Natural killer cell (primary cell): Measurements from ENCODE around the gene MGAT3. TPM values are rescaled to one million over a fixed set of nuclear protein-coding genes. Genes with fewer than 3 reads are reported as not detected.

ENCODE experiments used
- ATAC-seq, 3 donors: fragments of 150-1000 bp in 2 of 3; fragments of 200-7000 bp in 1 of 3; cut with Tn5 transposase; 1 replicate in 1 of 3; 2 replicates in 2 of 3; pipeline ENCODE4 v1.10.0; 2021; ENCODE audit warnings: mild to moderate bottlenecking in 2 of 3, moderate library complexity in 2 of 3
- DNase-seq, 2 donors: peaks; one replicate each; pipeline versions ENCODE4 v3.0.0 to v3.0.0-alpha.2; 2013 to 2021; ENCODE audit warnings: mixed read lengths in 1 of 2
- H3K27ac ChIP-seq: one replicate; pipeline ENCODE4 v1.5.1; 2013; ENCODE audit warnings: mild to moderate bottlenecking, low read length
- H3K27me3 ChIP-seq: one replicate; pipeline ENCODE4 v1.6.1; 2013; ENCODE audit warnings: low read length; ENCODE audit not compliant: control insufficient read depth, insufficient read depth
- H3K36me3 ChIP-seq: one replicate; pipeline ENCODE4 v1.6.1; 2013; ENCODE audit warnings: low read length; ENCODE audit not compliant: control insufficient read depth, insufficient read depth
- H3K4me1 ChIP-seq: one replicate; pipeline ENCODE4 v1.6.1; 2013; ENCODE audit warnings: low read length; ENCODE audit not compliant: control insufficient read depth, insufficient read depth
- H3K4me3 ChIP-seq: one replicate; pipeline ENCODE4 v1.5.1; 2013; ENCODE audit warnings: low read length
- H3K9me3 ChIP-seq: one replicate; pipeline ENCODE4 v1.6.1; 2013; ENCODE audit warnings: low read length; ENCODE audit not compliant: control insufficient read depth, insufficient read depth
- H3K27ac Mint-ChIP-seq, 2 donors: one replicate each; pipeline ENCODE4 v1.8.0; 2022; ENCODE audit warnings: mild to moderate bottlenecking in 2 of 2, mixed read lengths in 2 of 2, moderate library complexity in 1 of 2
- H3K27me3 Mint-ChIP-seq, 2 donors: one replicate each; pipeline ENCODE4 v1.8.0; 2022; ENCODE audit warnings: low read depth in 2 of 2, mixed read lengths in 2 of 2
- H3K36me3 Mint-ChIP-seq: one replicate; pipeline ENCODE4 v1.8.0; 2022; ENCODE audit warnings: mixed read lengths
- H3K4me1 Mint-ChIP-seq, 2 donors: one replicate each; pipeline ENCODE4 v1.8.0; 2022; ENCODE audit warnings: mixed read lengths in 2 of 2
- H3K4me3 Mint-ChIP-seq: one replicate; pipeline ENCODE4 v1.8.0; 2022; ENCODE audit warnings: mild to moderate bottlenecking, moderate library complexity, mixed read lengths
- H3K9me3 Mint-ChIP-seq, 2 donors: one replicate each; pipeline ENCODE4 v1.8.0; 2022; ENCODE audit warnings: mixed read lengths in 2 of 2
- WGBS: methylation state at CpG from one replicate; pipeline ENCODE4 v1.1.7; 2013; ENCODE audit warnings: missing lambda C conversion rate; ENCODE audit not compliant: insufficient coverage; 5-methylcytosine and 5-hydroxymethylcytosine counted together
- intact Hi-C: fragments of 100-400 bp; cut with micrococcal nuclease; formaldehyde crosslinking; loops from one replicate; pipeline ENCODE4 v1.14.2; 2022
- total RNA-seq, 4 donors: library from RNA; stranded (reverse); fragments of 120-200 nt in 1 of 4; gene quantifications; one replicate each; pipeline versions ENCODE4 v1.2.3 to v1.2.4, GENCODE V29; 2013 to 2022
- TF ChIP-seq, protein P1 (sequence below): fragments of 200-600 bp; IDR thresholded peaks from one replicate; pipeline ENCODE4 v1.8.0; 2022; ENCODE audit warnings: antibody characterized with exemption

MGAT3 gene
- total RNA-seq, 3 donors from 2014 or later (not counting 1 experiment from before 2014, with no cell fraction given) = 0.09 to 13.7 (median 0.11) TPM

DNA sequence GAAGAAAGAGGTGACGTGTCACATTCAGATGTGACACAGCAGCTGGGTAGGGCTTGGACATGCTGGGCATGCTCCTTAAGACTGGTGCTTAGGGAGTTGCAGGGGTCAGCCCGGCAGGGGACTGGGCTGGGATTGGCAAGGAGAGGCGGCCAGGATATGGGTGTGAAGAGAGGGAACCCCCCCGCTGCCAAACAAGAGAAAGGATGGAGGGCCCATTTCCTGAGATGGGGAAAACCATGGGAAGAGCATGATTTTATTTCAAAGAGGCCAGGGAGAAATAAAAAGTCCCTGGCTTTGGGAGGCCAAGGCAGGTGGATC lies 68.8 kb downstream of the MGAT3 start:
- H3K27me3 ChIP-seq = no peaks in the 10 kb centered on the region
- peaks cover 88% of the 10 kb centered on the region for H3K4me1 ChIP-seq
- TF ChIP-seq, protein P1, sequence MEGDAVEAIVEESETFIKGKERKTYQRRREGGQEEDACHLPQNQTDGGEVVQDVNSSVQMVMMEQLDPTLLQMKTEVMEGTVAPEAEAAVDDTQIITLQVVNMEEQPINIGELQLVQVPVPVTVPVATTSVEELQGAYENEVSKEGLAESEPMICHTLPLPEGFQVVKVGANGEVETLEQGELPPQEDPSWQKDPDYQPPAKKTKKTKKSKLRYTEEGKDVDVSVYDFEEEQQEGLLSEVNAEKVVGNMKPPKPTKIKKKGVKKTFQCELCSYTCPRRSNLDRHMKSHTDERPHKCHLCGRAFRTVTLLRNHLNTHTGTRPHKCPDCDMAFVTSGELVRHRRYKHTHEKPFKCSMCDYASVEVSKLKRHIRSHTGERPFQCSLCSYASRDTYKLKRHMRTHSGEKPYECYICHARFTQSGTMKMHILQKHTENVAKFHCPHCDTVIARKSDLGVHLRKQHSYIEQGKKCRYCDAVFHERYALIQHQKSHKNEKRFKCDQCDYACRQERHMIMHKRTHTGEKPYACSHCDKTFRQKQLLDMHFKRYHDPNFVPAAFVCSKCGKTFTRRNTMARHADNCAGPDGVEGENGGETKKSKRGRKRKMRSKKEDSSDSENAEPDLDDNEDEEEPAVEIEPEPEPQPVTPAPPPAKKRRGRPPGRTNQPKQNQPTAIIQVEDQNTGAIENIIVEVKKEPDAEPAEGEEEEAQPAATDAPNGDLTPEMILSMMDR = no peak
- no peaks in the 10 kb centered on the region for H3K27me3 Mint-ChIP-seq
- intact Hi-C loops = no loop called here
- no peaks in the 10 kb centered on the region for H3K36me3 Mint-ChIP-seq
- no peak for DNase-seq
- peaks cover 63 to 73% of the 10 kb centered on the region in 2 donors for H3K4me1 Mint-ChIP-seq
- H3K4me3 Mint-ChIP-seq = no peak overlapping the region
- WGBS = 94% methylated on average over 4 of the region's 4 CpGs
- no peak for ATAC-seq
- H3K27ac ChIP-seq = no peak overlapping the region
- H3K27ac Mint-ChIP-seq = peak overlapping the region; percentile 73 to 79
- no peaks in the 10 kb centered on the region for H3K9me3 Mint-ChIP-seq
- H3K4me3 ChIP-seq = no peak overlapping the region
- no peaks in the 10 kb centered on the region for H3K9me3 ChIP-seq
- peaks cover 61% of the 10 kb centered on the region for H3K36me3 ChIP-seq

DNA sequence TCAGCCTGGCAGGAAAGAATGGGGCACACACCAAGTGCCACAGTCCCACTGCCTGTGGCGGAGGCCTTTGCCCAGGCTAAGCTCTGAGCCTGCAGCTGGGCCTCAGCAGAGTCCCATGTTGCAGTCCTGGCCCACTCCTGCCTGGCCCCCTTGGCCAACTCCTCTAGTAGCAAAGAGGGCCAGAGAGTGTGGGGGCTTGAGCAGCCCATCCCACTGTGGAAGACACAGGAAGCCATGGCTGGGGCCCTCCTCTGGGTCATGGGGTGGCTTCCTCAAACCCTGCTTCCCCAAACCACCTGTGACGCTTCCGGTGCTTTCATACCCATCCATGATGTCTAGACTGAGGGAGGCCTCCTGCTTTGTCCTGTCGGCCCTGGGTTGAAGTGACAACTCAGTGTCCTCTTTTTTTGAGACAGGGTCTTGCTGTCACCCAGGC lies 69.9 kb downstream of the MGAT3 start:
- H3K4me1 ChIP-seq = peaks cover 92% of the 10 kb centered on the region
- peak overlapping the region; percentile 66 to 68 for H3K27ac Mint-ChIP-seq
- WGBS = 36% methylated on average over 4 of the region's 4 CpGs
- peak in 1 of 2 donors; percentile 61 for DNase-seq
- no peaks in the 10 kb centered on the region for H3K27me3 Mint-ChIP-seq
- H3K4me1 Mint-ChIP-seq = peaks cover 66 to 83% of the 10 kb centered on the region in 2 donors
- no peaks in the 10 kb centered on the region for H3K27me3 ChIP-seq
- H3K9me3 Mint-ChIP-seq = no peaks in the 10 kb centered on the region
- no peak overlapping the region for H3K27ac ChIP-seq
- TF ChIP-seq, protein P1 = no peak
- H3K36me3 Mint-ChIP-seq = no peaks in the 10 kb centered on the region
- peaks cover 54% of the 10 kb centered on the region for H3K36me3 ChIP-seq
- no peak overlapping the region for H3K4me3 ChIP-seq
- intact Hi-C loops = no loop called here
- no peak for ATAC-seq
- H3K9me3 ChIP-seq = no peaks in the 10 kb centered on the region
- H3K4me3 Mint-ChIP-seq = no peak overlapping the region

DNA sequence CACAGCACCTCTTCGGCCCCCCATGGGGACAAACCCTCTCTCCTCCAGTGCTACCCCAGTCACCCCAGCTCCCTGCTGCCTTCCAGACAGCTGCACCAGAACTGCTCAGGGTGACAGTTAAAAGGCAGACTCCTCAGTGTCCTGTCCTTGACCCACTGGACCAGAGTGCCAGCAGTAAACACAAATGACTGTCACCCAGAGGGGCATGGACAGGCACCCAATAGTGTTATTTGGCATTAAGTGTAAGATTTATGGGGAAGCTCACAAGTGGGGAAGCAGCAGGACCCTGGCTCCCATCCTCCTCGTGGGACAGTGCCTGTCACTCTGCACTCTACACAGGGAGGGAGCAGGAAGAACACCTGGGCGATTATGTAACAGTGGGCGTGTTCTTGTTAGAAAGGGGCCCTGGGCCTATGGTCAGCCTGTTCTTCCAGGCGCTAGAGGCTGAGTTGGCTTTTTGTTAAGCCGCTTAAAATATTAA lies 70.7 kb downstream of the MGAT3 start:
- WGBS = 75% methylated on average over 6 of the region's 6 CpGs
- Mint-ChIP-seq H3K27ac (peak overlapping the region; percentile 66 to 68), H3K9me3 (no peaks in the 10 kb centered on the region), H3K4me3 (no peak overlapping the region), H3K4me1 (peaks cover 62 to 81% of the 10 kb centered on the region in 2 donors), H3K27me3 (no peaks in the 10 kb centered on the region), H3K36me3 (no peaks in the 10 kb centered on the region)
- H3K36me3 ChIP-seq = peaks cover 47% of the 10 kb centered on the region
- DNase-seq (peak in 1 of 2 donors; percentile 28), ATAC-seq (no peak)
- H3K27me3 ChIP-seq = no peaks in the 10 kb centered on the region
- H3K4me1 ChIP-seq = peaks cover 88% of the 10 kb centered on the region
- H3K4me3 ChIP-seq = no peak overlapping the region
- peak overlapping the region; percentile 11 for H3K27ac ChIP-seq
- TF ChIP-seq, protein P1 = no peak
- intact Hi-C loops = no loop called here
- no peaks in the 10 kb centered on the region for H3K9me3 ChIP-seq

DNA sequence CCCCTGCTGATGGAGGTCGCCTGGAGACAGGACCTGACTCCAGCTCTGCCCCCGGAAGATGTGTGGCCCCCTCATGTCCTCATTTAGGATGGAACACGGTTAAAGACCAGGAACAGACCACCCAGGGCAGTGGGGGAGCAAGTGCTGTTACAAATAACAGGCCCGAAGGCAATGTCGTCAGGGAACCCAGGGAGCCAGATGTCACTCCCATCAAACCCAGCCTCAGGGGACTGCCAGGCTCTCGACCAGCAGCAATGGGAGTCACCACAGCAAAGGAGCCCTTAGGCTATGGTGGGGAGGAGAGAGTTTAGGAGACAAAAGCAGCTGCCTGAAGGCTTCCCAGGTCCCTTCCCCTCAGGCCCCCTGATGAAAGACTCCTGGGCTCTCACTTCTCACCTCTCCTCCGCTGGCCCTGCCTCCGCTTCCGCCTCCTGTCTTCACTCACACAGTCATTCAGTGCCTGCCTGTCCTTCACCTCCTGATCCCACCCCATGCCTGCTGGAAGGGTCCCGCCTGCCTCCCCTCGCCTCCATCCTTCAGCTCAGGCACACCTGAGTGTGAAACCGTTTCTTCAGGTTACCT lies 71.4 kb downstream of the MGAT3 start:
- H3K36me3 Mint-ChIP-seq = no peaks in the 10 kb centered on the region
- peak in 1 of 2 donors; percentile 26 for DNase-seq
- no peak overlapping the region for H3K4me3 ChIP-seq

More for the DNA sequence above, 71.4 kb downstream of the MGAT3 start:
- Mint-ChIP-seq H3K4me3 (no peak overlapping the region), H3K4me1 (peaks cover 56 to 79% of the 10 kb centered on the region in 2 donors), H3K27ac (peak overlapping the region; percentile 62 to 68), H3K27me3 (no peaks in the 10 kb centered on the region), H3K9me3 (no peaks in the 10 kb centered on the region)
- Histone ChIP-seq H3K27me3 (no peaks in the 10 kb centered on the region), H3K27ac (peak overlapping the region; percentile 36), H3K9me3 (no peaks in the 10 kb centered on the region), H3K4me1 (peaks cover 82% of the 10 kb centered on the region), H3K36me3 (peaks cover 40% of the 10 kb centered on the region)
- intact Hi-C loops = loop anchor here (2.0 kb wide), 2 partner anchors 209 to 357 kb away; partner anchors contain the start of gene RPL3
- no peak for ATAC-seq
- TF ChIP-seq, protein P1 = no peak
- WGBS = 91% methylated on average over 11 of the region's 12 CpGs
